WERI-Rb-1 (cell line): Measurements from ENCODE around the gene RAB33B.
"Not testable (repeated sequence)": the region's sequence is repeated elsewhere in the genome, so short reads cannot be mapped to it uniquely, and the experiment has no call there.

Experiments
- DNase-seq: peaks from one replicate; pipeline ENCODE4 v3.0.0-alpha.2; 2020
- H3K27ac ChIP-seq: fragments of 250-450 bp; sonication (Bioruptor Pico); 2 replicates; pipeline ENCODE4 v1.5.1; 2020; ENCODE audit warnings: mild to moderate bottlenecking, moderate library complexity
- H3K27me3 ChIP-seq: fragments of 250-450 bp; sonication (Bioruptor Pico); 2 replicates; pipeline ENCODE4 v1.5.1; 2021; ENCODE audit warnings: mild to moderate bottlenecking, low read depth, moderate library complexity; ENCODE audit not compliant: insufficient read depth, severe bottlenecking
- H3K36me3 ChIP-seq: fragments of 250-450 bp; sonication (Bioruptor Pico); 2 replicates; pipeline ENCODE4 v1.5.1; 2020; ENCODE audit warnings: mild to moderate bottlenecking, moderate library complexity
- H3K4me3 ChIP-seq: 2 replicates; pipeline ENCODE4 v1.5.1; 2011; ENCODE audit warnings: low read depth, mild to moderate bottlenecking, control low read depth, low read length
- H3K9me3 ChIP-seq: fragments of 250-450 bp; sonication (Bioruptor Pico); 2 replicates; pipeline ENCODE4 v1.5.1; 2021; ENCODE audit warnings: mild to moderate bottlenecking, moderate library complexity; ENCODE audit not compliant: severe bottlenecking
- TF ChIP-seq, protein P1 (sequence below): IDR thresholded peaks from 2 replicates; pipeline ENCODE4 v1.5.1; 2011; ENCODE audit warnings: low read depth, mild to moderate bottlenecking, control low read depth, inconsistent platforms, low read length

Gene RAB33B

DNA sequence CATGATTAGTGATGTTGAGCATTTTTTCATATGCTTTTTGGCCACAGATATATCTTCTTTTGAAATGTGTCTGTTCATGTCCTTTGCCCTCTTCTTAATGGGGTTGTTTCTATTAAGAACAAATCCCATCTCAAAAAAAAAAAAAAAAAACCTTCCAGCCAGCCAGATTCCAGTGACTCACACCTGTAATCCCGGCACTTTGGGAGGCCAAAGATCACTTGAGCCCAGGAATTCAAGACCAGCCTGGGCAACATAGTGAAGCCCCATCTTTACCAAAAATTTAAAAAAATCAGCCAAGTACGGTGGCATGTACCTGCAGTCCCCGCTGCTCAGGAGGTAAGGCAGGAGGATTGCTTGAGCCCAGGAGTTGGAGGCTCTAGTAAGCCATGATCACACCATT is 5.1 kb downstream of the RAB33B start:
- Histone ChIP-seq H3K9me3 (no peaks in the 10 kb centered on the region), H3K4me3 (no peak overlapping the region), H3K36me3 (no peaks in the 10 kb centered on the region), H3K27me3 (no peaks in the 10 kb centered on the region), H3K27ac (no peak overlapping the region)
- no peak for DNase-seq
- TF ChIP-seq, protein P1, sequence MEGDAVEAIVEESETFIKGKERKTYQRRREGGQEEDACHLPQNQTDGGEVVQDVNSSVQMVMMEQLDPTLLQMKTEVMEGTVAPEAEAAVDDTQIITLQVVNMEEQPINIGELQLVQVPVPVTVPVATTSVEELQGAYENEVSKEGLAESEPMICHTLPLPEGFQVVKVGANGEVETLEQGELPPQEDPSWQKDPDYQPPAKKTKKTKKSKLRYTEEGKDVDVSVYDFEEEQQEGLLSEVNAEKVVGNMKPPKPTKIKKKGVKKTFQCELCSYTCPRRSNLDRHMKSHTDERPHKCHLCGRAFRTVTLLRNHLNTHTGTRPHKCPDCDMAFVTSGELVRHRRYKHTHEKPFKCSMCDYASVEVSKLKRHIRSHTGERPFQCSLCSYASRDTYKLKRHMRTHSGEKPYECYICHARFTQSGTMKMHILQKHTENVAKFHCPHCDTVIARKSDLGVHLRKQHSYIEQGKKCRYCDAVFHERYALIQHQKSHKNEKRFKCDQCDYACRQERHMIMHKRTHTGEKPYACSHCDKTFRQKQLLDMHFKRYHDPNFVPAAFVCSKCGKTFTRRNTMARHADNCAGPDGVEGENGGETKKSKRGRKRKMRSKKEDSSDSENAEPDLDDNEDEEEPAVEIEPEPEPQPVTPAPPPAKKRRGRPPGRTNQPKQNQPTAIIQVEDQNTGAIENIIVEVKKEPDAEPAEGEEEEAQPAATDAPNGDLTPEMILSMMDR, result no peak

DNA sequence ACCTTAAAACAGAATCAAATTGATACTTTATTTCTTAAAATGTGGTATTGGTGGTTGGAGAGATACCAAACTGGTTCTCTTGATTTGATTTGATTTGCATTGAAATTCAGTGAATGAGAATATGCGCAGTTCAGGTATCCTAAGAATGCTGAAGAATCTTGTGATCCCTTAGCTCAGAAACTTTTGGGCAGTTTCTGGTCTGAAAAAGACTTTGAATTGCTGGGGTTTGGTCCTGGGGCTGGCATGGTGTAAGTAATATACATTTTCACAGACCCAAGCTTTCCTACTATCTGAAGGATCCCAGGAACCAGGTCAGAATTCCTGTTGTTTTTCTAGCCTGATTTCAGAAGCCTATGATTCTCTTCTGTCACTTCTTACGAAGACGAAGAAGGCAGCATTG is 6.6 kb downstream of the RAB33B start:
- Histone ChIP-seq H3K27me3 (no peaks in the 10 kb centered on the region), H3K9me3 (no peaks in the 10 kb centered on the region), H3K36me3 (no peaks in the 10 kb centered on the region), H3K4me3 (no peak overlapping the region), H3K27ac (no peak overlapping the region)
- TF ChIP-seq, protein P1, result no peak
- DNase-seq, result no peak

DNA sequence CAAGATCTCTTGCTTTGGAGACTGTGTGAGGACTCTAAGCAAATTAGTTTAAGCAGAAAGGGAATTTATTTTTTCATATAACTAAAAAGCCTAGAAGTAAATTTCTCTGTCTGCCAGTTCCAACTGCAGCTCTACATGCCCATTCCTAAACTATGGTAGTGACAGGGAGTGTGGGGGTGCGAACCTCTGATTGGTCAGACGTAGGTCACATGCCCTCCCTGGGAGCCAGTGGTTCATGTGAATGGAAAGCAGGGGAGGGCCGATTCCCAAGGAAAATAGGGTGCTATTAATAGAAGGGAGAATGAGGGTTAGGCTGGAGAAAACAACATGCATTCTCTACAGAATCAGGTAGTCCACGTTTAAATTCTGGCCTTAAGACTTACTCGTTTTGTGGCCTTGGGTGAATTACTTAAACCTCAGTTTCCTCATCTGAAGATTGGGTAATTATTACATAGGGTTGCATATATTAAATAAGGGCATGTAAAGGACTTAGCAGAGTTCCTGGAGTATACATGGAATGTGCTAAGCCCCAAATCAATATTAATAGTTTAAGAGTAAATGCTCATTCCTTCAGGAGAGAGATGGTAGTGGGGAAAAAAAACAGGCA is 7.2 kb downstream of the RAB33B start:
- Histone ChIP-seq H3K4me3 (no peak overlapping the region), H3K27me3 (no peaks in the 10 kb centered on the region), H3K27ac (no peak overlapping the region), H3K36me3 (no peaks in the 10 kb centered on the region), H3K9me3 (no peaks in the 10 kb centered on the region)
- no peak for DNase-seq
- TF ChIP-seq, protein P1, result no peak

DNA sequence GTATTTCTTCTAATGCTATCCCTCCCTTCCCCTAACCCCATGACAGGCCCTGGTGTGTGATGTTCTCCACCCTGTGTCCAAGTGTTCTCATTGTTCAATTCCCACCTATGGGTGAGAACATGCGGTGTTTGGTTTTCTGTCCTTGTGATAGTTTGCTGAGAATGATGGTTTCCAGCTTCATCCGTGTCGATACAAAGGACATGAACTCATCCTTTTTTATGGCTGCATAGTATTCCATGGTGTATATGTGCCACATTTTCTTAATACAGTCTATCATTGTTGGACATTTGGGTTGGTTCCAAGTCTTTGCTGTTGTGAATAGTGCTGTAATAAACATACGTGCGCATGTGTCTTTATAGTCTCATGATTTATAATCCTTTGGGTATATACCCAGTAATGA is 10.6 kb downstream of the RAB33B start:
- not testable (repeated sequence) for H3K27ac ChIP-seq, H3K27me3 ChIP-seq, DNase-seq

DNA sequence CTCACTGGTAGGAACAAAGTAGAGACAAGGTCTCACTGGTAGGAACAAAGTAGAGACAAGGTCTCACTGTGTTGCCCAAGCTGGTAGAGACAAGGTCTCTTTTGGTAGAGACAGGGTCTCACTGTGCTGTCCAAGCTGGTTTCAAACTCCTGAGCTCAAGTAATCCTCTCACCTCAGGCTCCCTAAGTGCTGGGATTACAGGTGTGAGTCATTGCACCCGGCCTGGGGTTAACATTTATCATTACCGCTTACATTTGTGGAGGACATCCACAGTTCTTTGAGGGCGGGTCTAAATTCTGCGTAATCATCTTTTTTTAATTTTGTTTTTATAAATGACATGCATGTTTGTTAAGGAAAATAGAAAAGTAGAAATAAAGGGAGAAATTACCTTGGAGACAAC is 12.0 kb downstream of the RAB33B start:
- Histone ChIP-seq H3K4me3 (no peak overlapping the region), H3K27ac (no peak overlapping the region), H3K27me3 (no peaks in the 10 kb centered on the region), H3K36me3 (no peaks in the 10 kb centered on the region), H3K9me3 (no peaks in the 10 kb centered on the region)
- TF ChIP-seq, protein P1, result no peak
- no peak for DNase-seq

More for the DNA sequence above, 10.6 kb downstream of the RAB33B start:
- H3K36me3 ChIP-seq, H3K4me3 ChIP-seq, H3K9me3 ChIP-seq: not testable (repeated sequence)

DNA sequence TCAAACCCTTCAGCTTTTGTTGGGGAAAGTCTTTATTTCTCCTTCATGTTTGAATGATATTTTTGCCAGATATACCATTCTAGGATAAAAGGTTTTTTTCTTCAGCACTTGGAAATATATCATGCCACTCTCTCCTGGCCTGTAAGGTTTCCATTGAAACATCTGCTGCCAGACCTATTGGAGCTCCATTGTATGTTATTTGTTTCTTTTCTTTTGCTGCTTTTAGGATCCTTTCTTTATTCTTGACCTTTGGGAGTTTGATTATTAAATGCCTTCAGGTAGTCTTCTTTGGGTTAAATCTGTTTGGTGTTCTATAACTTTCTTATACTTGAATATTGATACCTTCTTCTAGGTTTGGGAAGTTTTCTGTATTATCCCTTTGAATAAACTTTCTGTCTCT is 14.8 kb downstream of the RAB33B start:
- H3K27me3 ChIP-seq, H3K4me3 ChIP-seq, H3K9me3 ChIP-seq, H3K27ac ChIP-seq, DNase-seq: not testable (repeated sequence)
- H3K36me3 ChIP-seq, result peaks cover 12% of the 10 kb centered on the region

DNA sequence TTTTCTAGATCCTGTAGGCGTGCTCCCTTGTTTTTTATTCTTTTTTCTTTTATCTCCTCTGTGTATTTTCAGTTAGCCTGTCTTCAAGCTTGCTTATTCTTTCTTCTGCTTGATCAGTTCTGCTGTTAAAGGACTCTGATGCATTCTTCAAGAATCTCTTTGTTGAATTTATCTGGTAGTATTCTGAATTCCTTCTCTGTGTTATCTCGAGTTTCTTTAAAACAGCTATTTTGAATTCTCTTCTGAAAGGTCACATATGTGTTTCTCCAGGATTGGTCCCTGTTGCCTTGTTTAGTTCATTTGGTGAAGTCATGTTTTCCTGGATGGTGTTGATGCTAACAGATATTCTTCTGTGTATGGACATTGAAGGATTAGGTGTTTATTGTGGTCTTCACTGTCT is 15.3 kb downstream of the RAB33B start:
- no peaks in the 10 kb centered on the region for H3K27me3 ChIP-seq
- TF ChIP-seq, protein P1, result no peak
- no peak overlapping the region for H3K4me3 ChIP-seq
- DNase-seq, result no peak
- H3K9me3 ChIP-seq, result peaks cover 4% of the 10 kb centered on the region
- no peak overlapping the region for H3K27ac ChIP-seq
- peaks cover 15% of the 10 kb centered on the region for H3K36me3 ChIP-seq
